Transverse colon (tissue), 4 donors: Measurements from ENCODE around the gene MMP2. TPM values are rescaled to one million over a fixed set of nuclear protein-coding genes. Genes with fewer than 3 reads are reported as not detected.

Source experiments
- DNase-seq: peaks from one replicate; pipeline ENCODE4 v3.0.0-alpha.2; 2019
- H3K27ac ChIP-seq, 4 donors: fragments of 200-600 bp; sonication (generic); 2 replicates each; pipeline ENCODE4 v1.5.1; 2016 to 2018; ENCODE audit warnings: inconsistent platforms in 4 of 4
- H3K27me3 ChIP-seq: fragments of 200-600 bp; sonication (generic); 2 replicates; pipeline ENCODE4 v1.5.1; 2017; ENCODE audit warnings: inconsistent platforms
- H3K36me3 ChIP-seq, 4 donors: fragments of 200-600 bp; sonication (generic); 2 replicates each; pipeline ENCODE4 v1.5.1; 2017 to 2019; ENCODE audit warnings: inconsistent platforms in 4 of 4
- H3K4me1 ChIP-seq, 4 donors: fragments of 200-600 bp; sonication (generic); 2 replicates each; pipeline ENCODE4 v1.5.1; 2017 to 2020; ENCODE audit warnings: inconsistent platforms in 4 of 4
- H3K4me3 ChIP-seq, 4 donors: fragments of 200-600 bp; sonication (generic); 1 replicate in 1 of 4; 2 replicates in 3 of 4; pipeline versions ENCODE4 v1.5.1 to v1.6.1; 2017 to 2019; ENCODE audit warnings: inconsistent platforms in 4 of 4
- H3K9me3 ChIP-seq, 2 donors: fragments of 200-600 bp; sonication (generic); 2 replicates each; pipeline ENCODE4 v1.5.1; 2017 to 2019; ENCODE audit warnings: inconsistent platforms in 2 of 2
- EP300 ChIP-seq: sonication (generic); formaldehyde crosslinking; IDR thresholded peaks from one replicate; pipeline ENCODE4 v1.6.1; 2017; ENCODE audit warnings: antibody characterized with exemption, low read depth
- POLR2A ChIP-seq: fragments of 450-650 bp; IDR thresholded peaks from one replicate; pipeline ENCODE4 v1.6.1; 2016; ENCODE audit warnings: antibody characterized with exemption, mild to moderate bottlenecking, moderate library complexity
- POLR2AphosphoS5 ChIP-seq, 3 donors: sonication (generic); formaldehyde crosslinking; IDR thresholded peaks; one replicate each; pipeline ENCODE4 v1.6.1; 2016; ENCODE audit warnings: antibody characterized with exemption in 3 of 3
- WGBS, 2 donors: methylation state at CpG; one replicate each; pipeline ENCODE4 v1.1.5; 2018; ENCODE audit warnings: low coverage in 1 of 2; 5-methylcytosine and 5-hydroxymethylcytosine counted together
- in situ Hi-C, 4 donors: fragments of 200-750 bp; cut with MboI; loops; one replicate each; pipeline versions ENCODE4 v1.15.0 to v1.15.1; 2017; ENCODE audit warnings: low sequenced_read_pairs in 3 of 4, low pct_ligation_motif_present in 1 of 4, low pct_unique_long_range_greater_than_20kb in 1 of 4
- intact Hi-C: fragments of 100-400 bp; cut with DNase I; formaldehyde crosslinking; loops from one replicate; pipeline ENCODE4 v1.15.1; 2023; ENCODE audit warnings: low total_unique reads
- total RNA-seq, 4 donors: library from RNA; depleted of rRNA; stranded (reverse); fragments of >200 nt; gene quantifications; one replicate each; pipeline ENCODE4 v1.1.0, GENCODE V29; 2016
- TF ChIP-seq, protein P1 (sequence below), 5 experiments: fragments of 200-600 bp in 3 of 5; fragments of 450-650 bp in 2 of 5; sonication (generic) in 3 of 5; IDR thresholded peaks; 1 replicate in 2 of 5; 2 replicates in 3 of 5; pipeline ENCODE4 v1.5.1; 2016 to 2017; ENCODE audit warnings: antibody characterized with exemption in 5 of 5, inconsistent platforms in 3 of 5, mild to moderate bottlenecking in 2 of 5, moderate library complexity in 1 of 5

The MMP2 gene
- total RNA-seq, 4 donors from 2014 or later, result 52.7 to 105 (median 73.1) TPM

DNA sequence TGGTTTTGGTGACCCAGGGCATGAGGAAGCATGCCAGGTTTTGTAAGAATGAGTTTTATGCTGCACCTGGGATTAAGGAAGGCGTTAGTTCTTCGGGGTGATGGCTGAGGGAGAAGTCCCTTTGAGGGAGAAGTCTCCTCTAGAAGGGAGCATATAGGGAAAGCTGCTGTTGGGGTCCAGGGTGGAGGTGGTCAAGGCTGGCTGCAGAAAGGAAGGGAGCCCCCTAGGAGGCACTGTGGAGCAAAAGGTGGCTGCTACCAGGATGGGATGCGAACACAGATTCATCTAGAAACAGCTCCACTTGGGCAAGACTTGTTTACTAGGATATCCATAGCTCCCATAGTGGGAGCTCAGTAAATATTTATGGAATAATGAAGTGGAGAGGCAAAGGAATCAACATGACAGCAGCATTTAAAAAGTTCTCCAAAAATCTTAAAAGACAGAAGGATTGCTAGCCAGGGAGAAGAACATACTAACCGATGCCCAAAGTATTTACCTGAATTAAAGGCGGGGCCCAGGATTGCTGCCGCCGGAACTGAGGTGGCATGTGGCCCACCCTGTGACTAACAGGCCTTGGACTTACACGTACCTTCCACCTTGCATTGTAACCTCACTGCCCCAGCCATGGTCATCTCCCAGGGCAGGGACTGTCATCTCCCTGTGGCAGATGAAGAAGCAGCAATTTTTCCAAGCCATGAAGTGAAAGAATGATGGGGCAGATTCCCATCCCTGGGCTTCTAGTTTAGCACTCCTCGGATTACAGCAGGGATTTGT, 22.7 kb downstream of the MMP2 start:
- in situ Hi-C loops, result no loop called here
- H3K27ac ChIP-seq, result peak overlapping the region; percentile 74 to 88 (median 82)
- peak; percentile 35 for DNase-seq

DNA sequence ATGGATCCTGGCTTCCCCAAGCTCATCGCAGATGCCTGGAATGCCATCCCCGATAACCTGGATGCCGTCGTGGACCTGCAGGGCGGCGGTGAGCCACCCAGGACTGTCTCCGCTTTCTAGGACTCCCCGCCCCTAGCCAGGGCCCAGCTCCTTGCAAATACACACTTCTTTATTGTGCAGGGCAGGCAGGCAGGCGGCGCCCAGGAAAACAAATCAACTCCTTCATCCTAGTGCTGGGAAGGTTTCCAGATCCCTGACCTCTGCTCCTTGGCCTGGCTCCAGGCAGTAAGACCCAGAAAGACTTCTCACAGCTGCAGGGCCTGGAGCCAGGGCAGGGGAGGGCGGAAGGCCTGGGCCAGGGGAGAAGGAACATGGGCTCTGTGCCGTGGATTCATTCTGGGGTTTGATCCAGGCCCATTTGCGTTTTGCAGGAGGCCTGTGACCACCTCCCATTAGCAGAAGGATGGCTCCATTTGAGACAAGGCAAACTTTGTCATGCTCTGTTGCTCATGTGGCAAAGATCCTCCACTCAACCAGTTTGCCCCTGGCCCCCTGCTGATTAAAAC, 23.9 kb downstream of the MMP2 start:
- H3K36me3 ChIP-seq, result no peaks in the 10 kb centered on the region
- H3K9me3 ChIP-seq, result no peaks in the 10 kb centered on the region
- intact Hi-C loops, result no loop called here
- 36% methylated on average over 13 of the region's 13 CpGs; no CpG with 5 or more reads in 1 of the 2 donors for WGBS, 2 donors
- no peaks in the 10 kb centered on the region for H3K27me3 ChIP-seq
- peak; percentile 93 for DNase-seq
- peaks cover 27 to 58% (median 46%) of the 10 kb centered on the region in 4 donors for H3K4me1 ChIP-seq
- TF ChIP-seq POLR2AphosphoS5 (IDR thresholded peaks at IDR 0.05), result peak; percentile 33 to 85 (median 81)
- TF ChIP-seq POLR2A, result no peak
- TF ChIP-seq, protein P1, sequence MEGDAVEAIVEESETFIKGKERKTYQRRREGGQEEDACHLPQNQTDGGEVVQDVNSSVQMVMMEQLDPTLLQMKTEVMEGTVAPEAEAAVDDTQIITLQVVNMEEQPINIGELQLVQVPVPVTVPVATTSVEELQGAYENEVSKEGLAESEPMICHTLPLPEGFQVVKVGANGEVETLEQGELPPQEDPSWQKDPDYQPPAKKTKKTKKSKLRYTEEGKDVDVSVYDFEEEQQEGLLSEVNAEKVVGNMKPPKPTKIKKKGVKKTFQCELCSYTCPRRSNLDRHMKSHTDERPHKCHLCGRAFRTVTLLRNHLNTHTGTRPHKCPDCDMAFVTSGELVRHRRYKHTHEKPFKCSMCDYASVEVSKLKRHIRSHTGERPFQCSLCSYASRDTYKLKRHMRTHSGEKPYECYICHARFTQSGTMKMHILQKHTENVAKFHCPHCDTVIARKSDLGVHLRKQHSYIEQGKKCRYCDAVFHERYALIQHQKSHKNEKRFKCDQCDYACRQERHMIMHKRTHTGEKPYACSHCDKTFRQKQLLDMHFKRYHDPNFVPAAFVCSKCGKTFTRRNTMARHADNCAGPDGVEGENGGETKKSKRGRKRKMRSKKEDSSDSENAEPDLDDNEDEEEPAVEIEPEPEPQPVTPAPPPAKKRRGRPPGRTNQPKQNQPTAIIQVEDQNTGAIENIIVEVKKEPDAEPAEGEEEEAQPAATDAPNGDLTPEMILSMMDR (IDR thresholded peaks at IDR 0.05), result peak in 2 of 5 experiments; percentile 5 to 32
- in situ Hi-C loops, result no loop called here
- peak overlapping the region; percentile 74 to 88 (median 82) for H3K27ac ChIP-seq
- no peak overlapping the region for H3K4me3 ChIP-seq

More for the DNA sequence above, 22.7 kb downstream of the MMP2 start:
- Histone ChIP-seq H3K4me3 (no peak overlapping the region), H3K27me3 (no peaks in the 10 kb centered on the region), H3K4me1 (peaks cover 27 to 58% (median 46%) of the 10 kb centered on the region in 4 donors), H3K36me3 (no peaks in the 10 kb centered on the region), H3K9me3 (no peaks in the 10 kb centered on the region)
- intact Hi-C loops, result no loop called here
- TF ChIP-seq POLR2AphosphoS5 (IDR thresholded peaks at IDR 0.05) (no peak), POLR2A (no peak), EP300 (no peak)
- TF ChIP-seq, protein P1 (IDR thresholded peaks at IDR 0.05), result peak in 3 of 5 experiments; percentile 10 to 20 (median 14)
- 68 to 86% methylated on average over 7 to 9 of the region's 9 CpGs for WGBS, 2 donors

DNA sequence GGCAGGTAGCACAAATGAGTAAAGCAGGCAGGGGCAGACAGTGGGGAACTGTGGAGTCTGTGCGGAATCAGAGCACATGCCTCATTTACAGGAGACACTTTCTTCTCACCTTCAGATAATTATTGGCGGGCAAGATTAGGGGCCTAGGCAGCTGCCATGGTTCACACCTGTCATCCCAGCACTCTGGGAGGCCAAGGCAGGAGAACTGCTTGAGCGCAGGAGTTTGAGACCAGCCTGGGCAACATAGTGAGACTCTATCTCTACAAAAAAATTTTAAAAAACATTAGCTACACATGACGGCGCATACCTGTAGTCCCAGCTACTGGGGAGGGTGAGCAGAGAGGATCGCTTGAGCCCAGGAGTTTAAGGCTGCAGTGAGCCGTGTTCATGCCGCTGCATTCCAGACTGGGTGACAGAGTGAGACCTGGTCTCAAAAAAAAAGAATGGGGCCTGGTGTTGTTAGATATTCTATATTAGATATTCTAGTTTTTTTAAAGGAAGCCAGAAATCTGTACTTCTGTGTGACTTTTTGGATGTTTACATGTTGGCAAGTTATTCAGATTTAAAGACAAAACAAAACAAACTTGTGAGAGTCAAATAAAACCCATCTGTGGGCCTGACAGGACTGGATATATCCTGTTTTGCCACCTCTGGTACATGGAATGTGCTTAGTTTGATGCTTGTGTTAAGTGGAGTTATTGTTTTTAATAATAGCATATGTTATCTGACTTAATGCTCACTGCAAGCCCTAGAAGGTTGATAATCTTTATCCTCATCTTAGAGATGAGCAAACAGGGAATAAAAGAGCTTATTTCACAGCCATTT, 24.9 kb downstream of the MMP2 start:
- no peaks in the 10 kb centered on the region for H3K36me3 ChIP-seq
- DNase-seq, result no peak
- no peaks in the 10 kb centered on the region for H3K27me3 ChIP-seq
- no peak for TF ChIP-seq POLR2AphosphoS5 (IDR thresholded peaks at IDR 0.05)
- TF ChIP-seq, protein P1 (IDR thresholded peaks at IDR 0.05), result no peak
- TF ChIP-seq EP300, result no peak
- no peak for TF ChIP-seq POLR2A
- H3K27ac ChIP-seq, result peak overlapping the region; percentile 74 to 88 (median 82)
- 87 to 93% methylated on average over 6 to 8 of the region's 8 CpGs for WGBS, 2 donors
- H3K4me3 ChIP-seq, result no peak overlapping the region
- in situ Hi-C loops (no loop called here), intact Hi-C loops (no loop called here)
- H3K4me1 ChIP-seq, result peaks cover 27 to 58% (median 46%) of the 10 kb centered on the region in 4 donors
- no peaks in the 10 kb centered on the region for H3K9me3 ChIP-seq
